ENCODE data around the gene PARP12. TPM values are rescaled to one million over a fixed set of nuclear protein-coding genes. Genes with fewer than 3 reads are reported as not detected.
"Not testable (repeated sequence)": the region's sequence is repeated elsewhere in the genome, so short reads cannot be mapped to it uniquely, and the experiment has no call there.

The PARP12 gene
- total RNA-seq (258 TPM), polyA plus RNA-seq (10 to 100 TPM; 30.1 to 69.1 (median 48.9) TPM)

- peaks cover 18 to 20% of the 10 kb centered on the region in 2 experiments for H3K9me3 ChIP-seq (ENCODE audit: control insufficient read depth in 2 of 2, low read length in 2 of 2)
- peak within 1 kb of the TSS; percentile 91 for H3K27ac ChIP-seq (ENCODE audit: insufficient read depth, low read length, poor library complexity, severe bottlenecking)
- DNase-seq: peak; percentile 85 to 95 (median 85)
- H3K27me3 ChIP-seq (ENCODE audit: control insufficient read depth, insufficient read depth, low read length): no peaks in the 10 kb centered on the region
- H3K4me3 ChIP-seq (ENCODE audit: low read depth, low read length): peak within 1 kb of the TSS; percentile 82
- no peaks in the 10 kb centered on the region for H3K27me3 Mint-ChIP-seq
- peak; percentile 83 to 86 for ATAC-seq (ENCODE audit: low read depth in 2 of 2)
- peaks cover under 1% of the 10 kb centered on the region for H3K36me3 ChIP-seq (ENCODE audit: control insufficient read depth, insufficient read depth, low read length)
- H3K4me3 Mint-ChIP-seq: peak within 1 kb of the TSS; percentile 81 to 95 (median 92)
- peaks cover 23 to 55% (median 33%) of the 10 kb centered on the region in 4 donors for H3K4me1 Mint-ChIP-seq
- peaks cover 11% of the 10 kb centered on the region for H3K36me3 Mint-ChIP-seq
- peaks cover 2 to 16% (median 9%) of the 10 kb centered on the region in 7 donors for H3K9me3 Mint-ChIP-seq
- peak within 1 kb of the TSS; percentile 83 to 99 (median 91) for H3K27ac Mint-ChIP-seq
- peaks cover 50% of the 10 kb centered on the region for H3K4me1 ChIP-seq (ENCODE audit: control insufficient read depth, insufficient read depth, low read length, poor library complexity, severe bottlenecking)
Measured at GRCh38 chr7:140062528-140063299, at the start of gene PARP12. PARP12 (minus strand) TSS chr7:140062951; CDS start chr7:140062847, 104 bp downstream.

DNA sequence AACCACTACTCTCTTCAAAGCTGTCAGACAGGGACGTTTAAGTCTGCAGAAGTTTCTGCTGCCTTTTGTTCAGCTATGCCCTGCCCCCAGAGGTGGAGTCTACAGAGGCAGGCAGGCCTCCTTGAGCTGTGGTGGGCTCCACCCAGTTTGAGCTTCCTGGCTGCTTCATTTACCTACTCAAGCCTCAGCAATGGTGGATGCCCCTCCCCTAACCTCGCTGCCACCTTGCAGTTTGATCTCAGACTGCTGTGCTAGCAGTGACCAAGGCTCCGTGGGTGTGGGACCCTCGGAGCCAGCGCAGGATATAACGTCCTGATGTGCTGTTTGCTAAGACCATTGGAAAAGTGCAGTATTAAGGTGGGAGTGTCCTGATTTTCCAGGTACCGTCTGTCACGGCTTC lies 46.0 kb upstream of the PARP12 start:
- H3K4me1 ChIP-seq (ENCODE audit: control insufficient read depth, insufficient read depth, low read length, poor library complexity, severe bottlenecking); H3K9me3 ChIP-seq (ENCODE audit: control insufficient read depth in 2 of 2, low read length in 2 of 2); H3K4me3 Mint-ChIP-seq; H3K27me3 Mint-ChIP-seq; H3K9me3 Mint-ChIP-seq; H3K4me3 ChIP-seq (ENCODE audit: low read depth, low read length); H3K27me3 ChIP-seq (ENCODE audit: control insufficient read depth, insufficient read depth, low read length); ATAC-seq (ENCODE audit: low read depth in 2 of 2); H3K27ac Mint-ChIP-seq; H3K27ac ChIP-seq (ENCODE audit: insufficient read depth, low read length, poor library complexity, severe bottlenecking): not testable (repeated sequence)
- H3K36me3 Mint-ChIP-seq: peaks cover 67% of the 10 kb centered on the region
- peaks cover 49% of the 10 kb centered on the region for H3K36me3 ChIP-seq (ENCODE audit: control insufficient read depth, insufficient read depth, low read length)
- H3K4me1 Mint-ChIP-seq: peaks cover 7 to 10% (median 8%) of the 10 kb centered on the region in 4 donors
- peak in 1 of 3 donors; percentile 65 for DNase-seq

DNA sequence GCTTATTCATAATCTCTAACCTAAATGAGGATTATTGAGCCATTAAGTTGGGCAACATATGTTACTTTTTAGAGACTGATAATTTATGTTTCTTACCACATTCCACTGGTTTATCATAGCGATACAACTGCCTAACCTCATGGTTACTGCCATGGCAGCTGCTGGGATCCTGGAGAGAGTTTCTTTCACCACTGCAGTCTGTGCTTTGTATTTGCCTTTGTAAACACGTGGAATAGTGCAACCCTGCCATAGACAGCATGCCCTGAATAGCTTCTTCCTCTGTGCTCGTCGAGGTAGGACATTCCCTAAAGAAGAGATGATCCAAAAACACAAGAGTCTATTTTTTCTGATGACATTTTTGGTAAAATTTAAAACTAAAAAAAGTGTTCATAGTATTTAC lies 33.7 kb upstream of the PARP12 start:
- Histone ChIP-seq H3K4me3 (ENCODE audit: low read depth, low read length) (no peak overlapping the region), H3K36me3 (ENCODE audit: control insufficient read depth, insufficient read depth, low read length) (peaks cover 93% of the 10 kb centered on the region), H3K27ac (ENCODE audit: insufficient read depth, low read length, poor library complexity, severe bottlenecking) (no peak overlapping the region), H3K4me1 (ENCODE audit: control insufficient read depth, insufficient read depth, low read length, poor library complexity, severe bottlenecking) (no peaks in the 10 kb centered on the region), H3K27me3 (ENCODE audit: control insufficient read depth, insufficient read depth, low read length) (no peaks in the 10 kb centered on the region), H3K9me3 (ENCODE audit: control insufficient read depth in 2 of 2, low read length in 2 of 2) (no peaks in the 10 kb centered on the region)
- DNase-seq (no peak), ATAC-seq (ENCODE audit: low read depth in 2 of 2) (no peak)
- Mint-ChIP-seq H3K9me3 (no peaks in the 10 kb centered on the region), H3K36me3 (peaks cover 73% of the 10 kb centered on the region), H3K4me1 (peaks cover 0 to 3% (median 0%) of the 10 kb centered on the region in 4 donors), H3K4me3 (no peak overlapping the region), H3K27me3 (no peaks in the 10 kb centered on the region), H3K27ac (peak overlapping the region in 1 of 3 donors; percentile 4)

- H3K27me3 ChIP-seq (ENCODE audit: control insufficient read depth, insufficient read depth, low read length): no peaks in the 10 kb centered on the region
- no peaks in the 10 kb centered on the region for H3K9me3 ChIP-seq (ENCODE audit: control insufficient read depth in 2 of 2, low read length in 2 of 2)
- no peak overlapping the region for H3K4me3 ChIP-seq (ENCODE audit: low read depth, low read length)
- DNase-seq: no peak
- Mint-ChIP-seq H3K36me3 (peaks cover 65% of the 10 kb centered on the region), H3K27me3 (no peaks in the 10 kb centered on the region), H3K9me3 (no peaks in the 10 kb centered on the region), H3K27ac (peak overlapping the region in 2 of 3 donors; percentile 8 to 18), H3K4me1 (peaks cover 0 to 8% (median under 1%) of the 10 kb centered on the region in 4 donors), H3K4me3 (no peak overlapping the region)
- peaks cover 92% of the 10 kb centered on the region for H3K36me3 ChIP-seq (ENCODE audit: control insufficient read depth, insufficient read depth, low read length)
- H3K4me1 ChIP-seq (ENCODE audit: control insufficient read depth, insufficient read depth, low read length, poor library complexity, severe bottlenecking): no peaks in the 10 kb centered on the region
- ATAC-seq (ENCODE audit: low read depth in 2 of 2): no peak
- H3K27ac ChIP-seq (ENCODE audit: insufficient read depth, low read length, poor library complexity, severe bottlenecking): no peak overlapping the region
Measured at GRCh38 chr7:140093375-140093774, 30.6 kb upstream of the PARP12 start.

- H3K9me3 ChIP-seq (ENCODE audit: control insufficient read depth in 2 of 2, low read length in 2 of 2): no peaks in the 10 kb centered on the region
- H3K27me3 Mint-ChIP-seq: no peaks in the 10 kb centered on the region
- H3K4me1 Mint-ChIP-seq: peaks cover 13 to 47% (median 22%) of the 10 kb centered on the region in 4 donors
- H3K36me3 ChIP-seq (ENCODE audit: control insufficient read depth, insufficient read depth, low read length): peaks cover 16% of the 10 kb centered on the region
- peaks cover 4% of the 10 kb centered on the region for H3K4me1 ChIP-seq (ENCODE audit: control insufficient read depth, insufficient read depth, low read length, poor library complexity, severe bottlenecking)
- H3K36me3 Mint-ChIP-seq: peaks cover 3% of the 10 kb centered on the region
- H3K4me3 Mint-ChIP-seq: peak overlapping the region in 1 of 4 donors; percentile 36
- peak overlapping the region in 2 of 3 donors; percentile 63 to 71 for H3K27ac Mint-ChIP-seq
- peak overlapping the region; percentile 30 for H3K27ac ChIP-seq (ENCODE audit: insufficient read depth, low read length, poor library complexity, severe bottlenecking)
- no peaks in the 10 kb centered on the region for H3K9me3 Mint-ChIP-seq
- ATAC-seq (ENCODE audit: low read depth in 2 of 2): no peak
- H3K27me3 ChIP-seq (ENCODE audit: control insufficient read depth, insufficient read depth, low read length): no peaks in the 10 kb centered on the region
- no peak for DNase-seq
- no peak overlapping the region for H3K4me3 ChIP-seq (ENCODE audit: low read depth, low read length)
Measured at GRCh38 chr7:140085447-140085846, 22.7 kb upstream of the PARP12 start.

DNA sequence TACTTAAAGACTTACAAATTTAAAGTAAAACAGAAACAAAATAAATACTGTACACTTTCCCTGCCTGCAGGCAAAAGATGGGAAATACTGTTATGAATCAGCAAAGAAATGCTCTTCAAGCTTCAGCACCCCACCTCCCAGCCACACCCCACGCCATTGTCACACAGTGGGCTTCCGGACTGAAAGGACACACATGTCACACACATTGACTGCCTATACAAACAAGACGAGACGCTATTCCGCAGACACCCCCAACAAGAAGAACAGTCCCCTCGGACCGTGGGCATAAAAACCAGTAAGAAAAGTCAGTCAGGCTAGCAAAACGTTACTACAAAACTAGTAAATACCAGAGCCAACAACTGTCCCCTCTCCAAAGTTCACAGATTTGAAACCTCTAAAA lies 22.2 kb upstream of the PARP12 start:
- H3K27me3 Mint-ChIP-seq: no peaks in the 10 kb centered on the region
- peaks cover under 1% of the 10 kb centered on the region for H3K36me3 Mint-ChIP-seq
- Histone ChIP-seq H3K36me3 (ENCODE audit: control insufficient read depth, insufficient read depth, low read length) (peaks cover 11% of the 10 kb centered on the region), H3K4me3 (ENCODE audit: low read depth, low read length) (no peak overlapping the region), H3K27ac (ENCODE audit: insufficient read depth, low read length, poor library complexity, severe bottlenecking) (no peak overlapping the region), H3K4me1 (ENCODE audit: control insufficient read depth, insufficient read depth, low read length, poor library complexity, severe bottlenecking) (peaks cover 4% of the 10 kb centered on the region), H3K9me3 (ENCODE audit: control insufficient read depth in 2 of 2, low read length in 2 of 2) (no peaks in the 10 kb centered on the region), H3K27me3 (ENCODE audit: control insufficient read depth, insufficient read depth, low read length) (no peaks in the 10 kb centered on the region)
- H3K9me3 Mint-ChIP-seq: no peaks in the 10 kb centered on the region
- ATAC-seq (ENCODE audit: low read depth in 2 of 2): peak; percentile 34 to 64
- H3K4me1 Mint-ChIP-seq: peaks cover 13 to 47% (median 22%) of the 10 kb centered on the region in 4 donors
- DNase-seq: peak in 2 of 3 donors; percentile 26 to 74
- H3K27ac Mint-ChIP-seq: peak overlapping the region; percentile 62 to 71 (median 63)
- peak overlapping the region in 3 of 4 donors; percentile 4 to 51 (median 36) for H3K4me3 Mint-ChIP-seq

GRCh38 chr7:140084142-140084655 lies 21.4 kb upstream of the PARP12 start:
- Histone ChIP-seq H3K4me1 (ENCODE audit: control insufficient read depth, insufficient read depth, low read length, poor library complexity, severe bottlenecking) (peaks cover 4% of the 10 kb centered on the region), H3K27me3 (ENCODE audit: control insufficient read depth, insufficient read depth, low read length) (no peaks in the 10 kb centered on the region), H3K9me3 (ENCODE audit: control insufficient read depth in 2 of 2, low read length in 2 of 2) (no peaks in the 10 kb centered on the region), H3K36me3 (ENCODE audit: control insufficient read depth, insufficient read depth, low read length) (peaks cover 4% of the 10 kb centered on the region), H3K27ac (ENCODE audit: insufficient read depth, low read length, poor library complexity, severe bottlenecking) (no peak overlapping the region), H3K4me3 (ENCODE audit: low read depth, low read length) (no peak overlapping the region)
- Mint-ChIP-seq H3K27ac (peak overlapping the region in 2 of 3 donors; percentile 72 to 83), H3K27me3 (no peaks in the 10 kb centered on the region), H3K9me3 (no peaks in the 10 kb centered on the region), H3K4me1 (peaks cover 13 to 47% (median 22%) of the 10 kb centered on the region in 4 donors), H3K36me3 (no peaks in the 10 kb centered on the region), H3K4me3 (peak overlapping the region in 1 of 4 donors; percentile 11)
- ATAC-seq (ENCODE audit: low read depth in 2 of 2) (no peak), DNase-seq (no peak)

Data from CD4-positive, CD25-positive, alpha-beta regulatory T cell (primary cell).